H1 (cell line): ENCODE results near the gene GNB1L. TPM values are rescaled to one million over a fixed set of nuclear protein-coding genes. Genes with fewer than 3 reads are reported as not detected.

ENCODE experiments used
- CTCF ChIA-PET: fragments of 300-600 bp; sonication (Branson Sonifier 250); formaldehyde crosslinking; loops from one replicate; lab custom pipeline; 2021; ENCODE audit not compliant: partially characterized antibody; lab: Charles Lee
- POLR2A ChIA-PET: fragments of 300-600 bp; sonication (Branson Sonifier 250); formaldehyde crosslinking; loops from one replicate; lab custom pipeline; 2021; ENCODE audit warnings: inconsistent platforms; ENCODE audit not compliant: partially characterized antibody; lab: Charles Lee
- DNase-seq, 2 experiments: peaks; one replicate each; pipeline versions ENCODE4 v3.0.0 to v3.0.0-alpha.2; 2010 to 2022; ENCODE audit warnings: low spot score in 2 of 2, low read depth in 1 of 2, mixed read lengths in 1 of 2
- FAIRE-seq: peaks from 2 replicates; lab custom pipeline; 2011; peaks lifted over from hg19 to GRCh38; lab: Jason Lieb, UNC
- H2AFZ ChIP-seq: 2 replicates; pipeline ENCODE4 v1.8.1; 2012; ENCODE audit warnings: low read length, inconsistent platforms
- H2AK5ac ChIP-seq: 2 replicates; pipeline ENCODE4 v1.6.1; 2013; ENCODE audit warnings: low read depth, low read length
- H2BK120ac ChIP-seq: replicated peaks from 2 replicates; pipeline ENCODE3; 2013; ENCODE audit warnings: low read depth, low read length, inconsistent platforms
- H2BK12ac ChIP-seq: 2 replicates; pipeline ENCODE4 v1.6.1; 2013; ENCODE audit warnings: low read depth, low read length
- H2BK15ac ChIP-seq: 2 replicates; pipeline ENCODE4 v1.6.1; 2013; ENCODE audit warnings: low read length
- H2BK20ac ChIP-seq: 2 replicates; pipeline ENCODE4 v1.6.1; 2013; ENCODE audit warnings: low read length
- H2BK5ac ChIP-seq: 2 replicates; pipeline ENCODE4 v1.6.1; 2013; ENCODE audit warnings: low read depth, low read length
- H3K14ac ChIP-seq: 2 replicates; pipeline ENCODE4 v1.6.1; 2013; ENCODE audit warnings: inconsistent platforms; ENCODE audit not compliant: insufficient read length
- H3K18ac ChIP-seq: 2 replicates; pipeline ENCODE4 v1.6.1; 2013; ENCODE audit warnings: low read length; ENCODE audit errors: extremely low read depth
- H3K23ac ChIP-seq: 2 replicates; pipeline ENCODE4 v1.6.1; 2013; ENCODE audit warnings: inconsistent platforms; ENCODE audit not compliant: insufficient read length
- H3K23me2 ChIP-seq: 2 replicates; pipeline ENCODE4 v1.6.1; 2013; ENCODE audit warnings: low read depth, low read length
- H3K27ac ChIP-seq: 2 replicates; pipeline ENCODE4 v1.6.1; 2011; ENCODE audit warnings: low read depth, low read length, inconsistent platforms
- H3K27me3 ChIP-seq, 4 experiments: replicated peaks in 1 of 4; 1 replicate in 1 of 4; 2 replicates in 3 of 4; pipeline versions ENCODE4 v1.6.1 to v1.8.1; 2011 to 2013; ENCODE audit warnings: low read length in 3 of 4, mild to moderate bottlenecking in 3 of 4, inconsistent platforms in 2 of 4, mixed read lengths in 2 of 4, moderate library complexity in 1 of 4; ENCODE audit not compliant: control insufficient read depth in 3 of 4, insufficient read depth in 3 of 4; ENCODE audit errors: extremely low read depth in 1 of 4
- H3K36me3 ChIP-seq, 4 experiments: 2 replicates each; pipeline versions ENCODE4 v1.6.1 to v1.8.1; 2011 to 2013; ENCODE audit warnings: mild to moderate bottlenecking in 4 of 4, low read length in 3 of 4, moderate library complexity in 2 of 4, control low read depth in 1 of 4, inconsistent platforms in 1 of 4; ENCODE audit not compliant: insufficient read depth in 4 of 4, control insufficient read depth in 2 of 4
- H3K4ac ChIP-seq: replicated peaks from 2 replicates; pipeline ENCODE3; 2013; ENCODE audit warnings: low read length, low read depth, mixed read lengths, inconsistent platforms; ENCODE audit not compliant: insufficient read length
- H3K4me1 ChIP-seq, 4 experiments: replicated peaks in 1 of 4; 1 replicate in 1 of 4; 2 replicates in 3 of 4; pipeline versions ENCODE4 v1.6.1 to v1.8.1; 2011 to 2013; ENCODE audit warnings: low read length in 3 of 4, inconsistent platforms in 2 of 4, mixed read lengths in 1 of 4; ENCODE audit not compliant: insufficient read depth in 4 of 4, control insufficient read depth in 3 of 4
- H3K4me2 ChIP-seq, 2 experiments: 2 replicates each; pipeline versions ENCODE4 v1.6.1 to v1.8.1; 2011 to 2013; ENCODE audit warnings: low read depth in 2 of 2, low read length in 2 of 2, control low read depth in 1 of 2, inconsistent platforms in 1 of 2, mild to moderate bottlenecking in 1 of 2; ENCODE audit not compliant: insufficient read depth in 1 of 2
- H3K4me3 ChIP-seq, 4 experiments: fragments of 200-600, 300-600 bp in 1 of 4; sonication (generic), shearing (Covaris generic), sonication (Bioruptor Twin) in 1 of 4; 2 replicates each; pipeline versions ENCODE4 v1.5.1 to v1.8.1; 2011 to 2016; ENCODE audit warnings: low read length in 4 of 4, low read depth in 3 of 4, control low read depth in 2 of 4, inconsistent platforms in 2 of 4, mild to moderate bottlenecking in 2 of 4, mixed read lengths in 1 of 4, moderate library complexity in 1 of 4; ENCODE audit not compliant: insufficient read depth in 2 of 4; ENCODE audit errors: extremely low read depth in 1 of 4
- H3K56ac ChIP-seq: replicated peaks from 2 replicates; pipeline ENCODE3; 2013; ENCODE audit warnings: low read depth, mild to moderate bottlenecking, mixed read lengths, low read length, inconsistent platforms; ENCODE audit not compliant: insufficient read length
- H3K79me1 ChIP-seq: 2 replicates; pipeline ENCODE4 v1.6.1; 2013; ENCODE audit warnings: low read depth, low read length, control low read depth
- H3K79me2 ChIP-seq, 2 experiments: 2 replicates each; pipeline versions ENCODE4 v1.6.1 to v1.8.1; 2012 to 2013; ENCODE audit warnings: low read length in 2 of 2, mild to moderate bottlenecking in 2 of 2, inconsistent platforms in 1 of 2; ENCODE audit not compliant: insufficient read depth in 2 of 2, control insufficient read depth in 1 of 2
- H3K9ac ChIP-seq, 4 experiments: replicated peaks in 1 of 4; 1 replicate in 1 of 4; 2 replicates in 3 of 4; pipeline versions ENCODE4 v1.6.1 to v1.8.1; 2011 to 2013; ENCODE audit warnings: low read depth in 3 of 4, low read length in 3 of 4, control low read depth in 2 of 4, mild to moderate bottlenecking in 2 of 4, moderate library complexity in 2 of 4, inconsistent platforms in 1 of 4; ENCODE audit errors: extremely low read depth in 1 of 4
- H3K9me3 ChIP-seq, 2 experiments: 2 replicates each; pipeline versions ENCODE4 v1.6.1 to v1.8.1; 2012 to 2013; ENCODE audit warnings: mild to moderate bottlenecking in 2 of 2, moderate library complexity in 2 of 2, control low read depth in 1 of 2, inconsistent platforms in 1 of 2, low read depth in 1 of 2, low read length in 1 of 2, mixed read lengths in 1 of 2; ENCODE audit not compliant: insufficient read depth in 2 of 2
- H4K20me1 ChIP-seq, 2 experiments: replicated peaks in 1 of 2; 2 replicates each; pipeline versions ENCODE3 to v1.8.1; 2011 to 2013; ENCODE audit warnings: inconsistent platforms in 2 of 2, low read length in 2 of 2, mild to moderate bottlenecking in 1 of 2; ENCODE audit not compliant: insufficient read depth in 2 of 2, control insufficient read depth in 1 of 2
- H4K5ac ChIP-seq: 2 replicates; pipeline ENCODE4 v1.6.1; 2013; ENCODE audit warnings: low read length, low read depth, mixed read lengths, inconsistent platforms; ENCODE audit not compliant: insufficient read length
- H4K8ac ChIP-seq: 2 replicates; pipeline ENCODE4 v1.8.0; 2013; ENCODE audit warnings: mild to moderate bottlenecking, moderate library complexity, low read length, inconsistent platforms; ENCODE audit not compliant: insufficient read depth; ENCODE audit errors: extremely low read depth
- H4K91ac ChIP-seq: replicated peaks from 2 replicates; pipeline ENCODE3; 2013; ENCODE audit warnings: low read length, mixed read lengths, inconsistent platforms; ENCODE audit not compliant: insufficient read length
- CBX8 ChIP-seq: fragments of 300-800, 300-1000 bp; sonication (generic); IDR thresholded peaks from 2 replicates; pipeline ENCODE4 v1.7.1; 2016; ENCODE audit warnings: low read depth, low read length, borderline replicate concordance
- KDM5A ChIP-seq: fragments of 200-600 bp; IDR thresholded peaks from 2 replicates; pipeline ENCODE4 v1.7.1; 2012; ENCODE audit warnings: mild to moderate bottlenecking, low read length, inconsistent platforms, mixed read lengths
- NANOG ChIP-seq: IDR thresholded peaks from 2 replicates; pipeline ENCODE4 v1.6.1; 2011; ENCODE audit warnings: low read length, low read depth, mild to moderate bottlenecking, inconsistent platforms; ENCODE audit not compliant: insufficient read depth, poor library complexity, severe bottlenecking
- SAP30 ChIP-seq: fragments of 300-600 bp; sonication (generic); IDR thresholded peaks from 2 replicates; pipeline ENCODE4 v1.7.1; 2012; ENCODE audit warnings: low read length, moderate library complexity, mild to moderate bottlenecking, inconsistent platforms; ENCODE audit not compliant: insufficient read depth, insufficient replicate concordance
- WGBS, 2 experiments: shearing (Covaris generic) in 1 of 2; methylation state at CpG; one replicate each; pipeline versions ENCODE4 v1.1.6 to v1.1.7; 2013 to 2015; ENCODE audit warnings: low lambda C conversion rate in 2 of 2, mixed read lengths in 2 of 2, inconsistent platforms in 1 of 2, low coverage in 1 of 2, missing lambda C conversion rate in 1 of 2; ENCODE audit not compliant: insufficient replicate concordance in 2 of 2, insufficient coverage in 1 of 2, insufficient read length in 1 of 2; ENCODE audit errors: extremely low coverage in 1 of 2, missing lambda C conversion rate in 1 of 2; 5-methylcytosine and 5-hydroxymethylcytosine counted together
- polyA plus RNA-seq, 7 experiments: library from polyadenylated mRNA; depleted of rRNA in 3 of 7; stranded (reverse) in 5 of 7; unstranded in 2 of 7; fragments of >200 nt in 5 of 7; fragments of 200-250 nt in 2 of 7; gene quantifications; 1 replicate in 5 of 7; 2 replicates in 1 of 7; 4 replicates in 1 of 7; pipeline versions ENCODE4 v1.2.1 to v1.2.3, GENCODE V29; 2011 to 2013; ENCODE audit warnings: missing spikeins in 2 of 7, mixed read lengths in 2 of 7
- total RNA-seq: library from RNA; stranded (reverse); fragmentation: NEBNext Ultra II Directional; extraction: Animal tissue kit (Norgen Biotek cat#: 25700); gene quantifications from 2 replicates; pipeline ENCODE4 v1.2.1, GENCODE V29; 2021

Gene GNB1L
- total and polyA plus RNA-seq, 2 of the 8 experiments (the other 6 are each of a cell fraction or from before 2014, with no cell fraction given): 14.0 to 15.6 TPM

DNA sequence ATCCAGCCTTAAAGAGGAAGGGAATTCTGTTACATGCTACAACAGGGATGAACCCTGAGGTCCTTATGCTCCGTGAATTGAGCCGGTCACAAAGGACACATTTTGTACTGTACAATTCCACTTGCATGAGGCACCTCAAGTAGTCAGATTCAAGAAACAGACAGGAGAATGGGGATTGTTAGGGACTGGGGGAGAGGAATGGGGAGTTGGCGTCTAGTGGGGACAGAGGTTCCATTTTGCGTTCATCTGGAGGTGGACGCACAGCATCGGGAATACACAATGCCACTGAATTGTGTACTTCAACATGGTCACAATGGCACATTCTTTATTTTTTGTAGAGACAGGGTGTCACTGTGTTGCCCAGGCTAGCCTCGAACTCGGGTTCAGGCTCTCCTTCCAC, 80.0 kb downstream of the GNB1L start:
- H3K4me3 ChIP-seq: no peak overlapping the region
- H3K23me2 ChIP-seq: no peaks in the 10 kb centered on the region
- H2BK5ac ChIP-seq: no peak overlapping the region
- H2BK12ac ChIP-seq: no peak overlapping the region
- H3K79me2 ChIP-seq: no peaks in the 10 kb centered on the region
- H3K4me1 ChIP-seq: no peaks in the 10 kb centered on the region
- FAIRE-seq (no peak), DNase-seq (no peak)
- no peak overlapping the region for H4K8ac ChIP-seq
- no peaks in the 10 kb centered on the region for H3K79me1 ChIP-seq
- no peaks in the 10 kb centered on the region for H3K36me3 ChIP-seq
- H4K20me1 ChIP-seq: no peaks in the 10 kb centered on the region
- ChIA-PET POLR2A (no interaction called here), CTCF (interaction anchor here (1.8 to 2.7 kb wide), 2 partner anchors 22 to 137 kb away, joined by 7 to 10 read pairs; no protein-coding TSS in a partner anchor)
- no peak overlapping the region for H4K91ac ChIP-seq
- no peak overlapping the region for H4K5ac ChIP-seq
- H3K4me2 ChIP-seq: no peak overlapping the region
- no peak for TF ChIP-seq SAP30
- TF ChIP-seq NANOG: no peak
- no peak for TF ChIP-seq CBX8
- TF ChIP-seq KDM5A: no peak
- WGBS, 2 experiments: 87% methylated on average over 8 of the region's 8 CpGs; no CpG with 5 or more reads in 1 of the 2 experiments
- no peak overlapping the region for H3K56ac ChIP-seq
- H3K9ac ChIP-seq: no peak overlapping the region; a peak in 1 of 7 replicates
- no peak overlapping the region for H3K4ac ChIP-seq
- no peaks in the 10 kb centered on the region for H3K9me3 ChIP-seq
- H3K27ac ChIP-seq: no peak overlapping the region
- no peak overlapping the region for H2BK15ac ChIP-seq
- H3K23ac ChIP-seq: no peak overlapping the region
- no peak overlapping the region for H2AFZ ChIP-seq
- H2BK20ac ChIP-seq: no peak overlapping the region
- no peak overlapping the region for H2AK5ac ChIP-seq
- peaks cover 4 to 17% (median 15%) of the 10 kb centered on the region in 4 experiments for H3K27me3 ChIP-seq
- H2BK120ac ChIP-seq: no peak overlapping the region
- H3K18ac ChIP-seq: no peak overlapping the region
- H3K14ac ChIP-seq: no peak overlapping the region
